Measurements from ENCODE around the gene PTPN11.

GRCh38 chr12:112473056-112473455 is 54.3 kb downstream of the PTPN11 start:
- TF ChIP-seq CTCF (IDR thresholded peaks at IDR 0.05) (peak; percentile 39), MAX (IDR thresholded peaks at IDR 0.05; ENCODE audit: low read depth) (no peak), PBX3 (IDR thresholded peaks at IDR 0.05) (no peak), JUND (IDR thresholded peaks at IDR 0.05) (no peak), EP300 (IDR thresholded peaks at IDR 0.05; ENCODE audit: borderline replicate concordance in 1 of 2, low read depth in 1 of 2, low read length in 1 of 2) (no peak), SMC3 (IDR thresholded peaks at IDR 0.05; ENCODE audit: low read depth, low read length) (0 out of 2 replicates have a peak, but pooled peaks have one; percentile 13)

Measured in SK-N-SH (cell line).